ENCODE data around the gene TMIGD3.
"Not testable (repeated sequence)": the region's sequence is repeated elsewhere in the genome, so short reads cannot be mapped to it uniquely, and the experiment has no call there.

Gene TMIGD3

DNA sequence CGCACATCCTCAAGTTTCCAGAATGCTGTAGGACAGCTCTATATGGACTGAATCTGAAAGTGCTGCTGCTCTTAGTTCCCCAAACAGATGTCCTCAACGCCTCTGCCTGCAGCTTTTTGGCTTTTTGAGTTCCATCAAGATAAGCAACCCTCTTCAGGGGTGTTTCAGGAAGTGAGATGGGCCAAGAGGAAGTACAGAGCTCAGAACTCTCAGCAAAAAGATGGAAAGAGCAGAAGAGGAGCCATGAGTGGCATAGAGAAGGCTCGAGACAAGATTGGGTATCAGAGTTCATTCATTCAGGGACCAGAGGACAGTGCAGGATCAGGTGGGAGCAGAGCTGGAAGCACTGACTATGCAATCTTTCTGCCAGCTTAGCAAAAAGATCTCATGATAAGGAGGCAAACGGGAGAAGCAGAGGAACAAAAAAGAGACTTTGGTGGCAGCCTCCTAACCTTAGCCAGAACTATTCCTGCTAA is at the start of gene TMIGD3, which contains the start of gene ADORA3:
TSS of gene TMIGD3 (minus strand) at position 49 of the 476 bp plus-strand sequence. CDS start 279 bp downstream, outside the sequence.
TSS of gene ADORA3 (minus strand) at position 49 of the 476 bp plus-strand sequence. CDS start 279 bp downstream, outside the sequence.
- peak; percentile 31 for DNase-seq

DNA sequence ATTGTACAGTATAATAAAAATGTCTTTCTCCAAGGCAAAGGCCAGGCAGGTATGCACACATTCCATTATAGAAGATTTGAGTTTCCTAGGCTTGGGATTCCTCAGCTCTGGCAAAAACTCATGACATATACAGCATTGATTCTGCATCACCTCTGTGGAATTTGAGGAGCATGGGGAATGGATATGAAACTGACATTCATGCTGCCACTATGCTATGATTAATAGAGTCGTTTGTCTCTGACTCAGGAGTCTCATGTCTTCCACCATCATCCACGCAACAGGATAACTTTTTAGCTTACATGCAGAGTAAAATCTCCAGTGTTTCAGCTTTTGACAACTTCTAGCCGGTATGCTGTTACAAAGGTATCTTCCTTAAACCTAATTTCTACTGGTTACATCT is 49.8 kb upstream of the TMIGD3 start:
- DNase-seq, result no peak

DNA sequence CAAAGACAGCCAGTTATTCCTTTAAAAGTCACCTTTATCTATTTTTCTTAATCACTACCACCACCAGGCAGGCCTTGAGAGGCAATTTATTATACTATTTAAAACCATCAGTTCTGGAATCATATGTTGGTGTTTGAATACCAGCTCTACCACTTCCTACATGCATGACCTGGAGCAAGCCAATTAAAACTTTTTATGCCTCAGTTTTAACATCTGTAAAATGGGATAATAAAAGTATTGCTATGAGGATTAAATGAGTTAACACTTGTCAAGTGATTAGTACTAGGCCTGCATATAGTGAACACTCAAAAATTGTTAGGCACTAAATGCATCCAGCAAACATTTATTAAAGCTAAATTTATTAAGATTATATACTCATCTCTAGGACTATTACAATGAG is 49.2 kb upstream of the TMIGD3 start:
- no peak for DNase-seq

DNA sequence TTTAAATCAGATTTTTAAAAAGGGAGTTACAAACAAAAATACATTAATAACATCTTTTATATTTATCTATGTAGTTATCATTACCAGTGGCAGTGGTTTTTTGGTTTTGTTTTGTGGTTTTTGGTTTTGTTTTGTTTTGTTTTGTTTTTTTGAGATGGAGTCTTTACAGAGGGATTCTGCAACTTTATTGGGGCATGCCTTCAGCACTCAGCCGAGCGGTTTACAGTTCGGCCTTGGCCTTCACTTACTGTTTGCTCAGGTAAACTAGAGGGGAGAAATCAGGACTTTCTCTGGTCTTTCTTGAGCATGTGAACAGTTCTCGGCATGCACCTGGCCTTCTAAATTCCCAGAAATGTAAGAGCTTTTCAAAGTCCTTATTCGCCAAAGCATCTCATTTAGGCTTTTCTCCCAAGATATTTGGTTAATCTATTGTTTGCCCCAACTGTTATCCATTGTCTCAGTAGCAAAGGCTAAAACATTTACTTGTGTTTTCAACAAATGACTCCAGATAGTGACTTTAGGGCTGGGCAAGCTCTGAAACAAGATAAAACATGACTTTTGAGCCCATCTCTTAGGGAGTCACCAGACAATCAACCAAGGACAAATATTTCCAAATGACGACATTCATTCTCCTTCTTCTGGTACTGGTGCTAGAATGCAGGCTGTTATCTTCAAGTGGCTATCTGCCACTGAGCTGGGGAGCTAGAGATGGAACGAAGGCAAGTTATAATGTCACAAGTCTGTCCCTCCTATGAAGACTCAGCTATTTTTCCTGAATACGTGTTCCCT is 48.4 kb upstream of the TMIGD3 start:
- no peak for DNase-seq

DNA sequence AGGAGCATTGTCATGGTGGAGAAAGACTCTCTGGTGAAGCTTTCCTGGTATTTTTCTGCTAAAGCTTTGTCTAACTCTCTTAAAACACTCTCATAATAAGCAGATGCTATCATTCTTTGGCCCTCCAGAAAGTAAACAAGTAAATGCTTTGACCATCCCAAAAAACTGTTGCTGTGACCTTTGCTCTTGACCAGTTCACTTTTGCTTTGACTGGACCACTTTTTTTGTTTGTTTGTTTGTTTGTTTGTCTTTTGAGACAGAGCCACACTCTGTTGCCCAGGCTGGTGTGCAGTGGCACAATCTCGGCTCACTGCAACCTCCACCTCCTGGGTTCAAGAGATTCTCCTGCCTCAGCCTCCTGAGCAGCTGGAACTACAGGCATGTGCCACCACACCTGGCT is 44.4 kb upstream of the TMIGD3 start:
- not testable (repeated sequence) for DNase-seq

DNA sequence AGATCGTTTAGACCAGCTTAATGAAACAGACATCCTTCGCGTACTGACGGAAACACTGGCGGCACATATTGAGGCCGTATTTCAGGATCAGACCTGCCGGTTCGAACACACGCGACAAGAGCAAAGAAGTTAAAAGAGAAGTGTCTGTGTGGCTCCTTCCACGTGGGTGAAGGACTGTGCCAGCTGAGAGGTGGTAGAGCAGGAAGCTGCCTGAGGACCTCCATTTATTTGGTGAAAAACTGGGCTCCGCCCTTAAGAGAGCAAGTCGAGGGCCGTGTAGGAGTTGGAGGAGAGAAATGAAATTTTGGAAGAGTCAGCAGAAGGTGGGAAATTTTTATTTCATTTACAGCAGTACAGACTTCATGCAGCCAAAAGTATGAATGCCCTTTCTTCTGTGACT is 38.8 kb upstream of the TMIGD3 start:
- DNase-seq, result no peak

DNA sequence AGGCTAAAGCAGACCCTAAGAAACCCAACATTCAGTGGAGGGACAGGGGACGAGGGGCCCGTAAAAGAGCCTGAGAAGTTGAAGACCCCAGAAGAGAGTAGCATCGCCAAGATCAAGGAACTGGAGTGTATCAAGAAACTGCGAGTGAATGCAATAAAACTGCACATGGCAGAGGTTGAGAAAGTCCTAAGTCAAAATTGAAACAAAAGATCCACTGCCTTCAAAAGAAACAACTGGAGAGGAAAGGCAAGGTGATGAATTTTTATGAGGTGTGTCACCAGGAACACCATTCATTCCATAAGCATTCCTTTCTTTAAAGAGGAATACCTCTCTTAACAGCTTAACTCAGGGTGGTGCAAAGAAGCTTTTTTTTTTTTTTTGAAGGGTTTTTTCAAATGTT is 38.3 kb upstream of the TMIGD3 start:
- DNase-seq, result no peak

DNA sequence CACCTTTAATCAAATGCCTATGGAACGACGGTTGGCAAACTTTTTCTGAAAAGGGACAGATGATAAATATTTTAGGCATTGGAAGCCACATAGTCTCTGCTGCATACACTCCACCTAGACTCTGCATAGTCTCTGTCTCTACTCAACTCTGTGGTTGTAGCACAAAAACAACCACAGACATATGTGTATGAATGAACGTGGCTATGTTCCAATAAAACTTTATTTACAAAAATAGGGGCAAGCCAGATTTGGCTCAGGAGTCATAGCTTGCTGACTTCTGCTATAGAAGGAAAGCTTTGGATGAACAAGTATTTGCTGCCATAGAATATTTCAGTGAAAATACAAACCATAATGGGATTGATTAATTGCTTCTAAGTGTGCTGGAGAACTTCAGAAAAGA is 37.5 kb upstream of the TMIGD3 start:
- no peak for DNase-seq

DNA sequence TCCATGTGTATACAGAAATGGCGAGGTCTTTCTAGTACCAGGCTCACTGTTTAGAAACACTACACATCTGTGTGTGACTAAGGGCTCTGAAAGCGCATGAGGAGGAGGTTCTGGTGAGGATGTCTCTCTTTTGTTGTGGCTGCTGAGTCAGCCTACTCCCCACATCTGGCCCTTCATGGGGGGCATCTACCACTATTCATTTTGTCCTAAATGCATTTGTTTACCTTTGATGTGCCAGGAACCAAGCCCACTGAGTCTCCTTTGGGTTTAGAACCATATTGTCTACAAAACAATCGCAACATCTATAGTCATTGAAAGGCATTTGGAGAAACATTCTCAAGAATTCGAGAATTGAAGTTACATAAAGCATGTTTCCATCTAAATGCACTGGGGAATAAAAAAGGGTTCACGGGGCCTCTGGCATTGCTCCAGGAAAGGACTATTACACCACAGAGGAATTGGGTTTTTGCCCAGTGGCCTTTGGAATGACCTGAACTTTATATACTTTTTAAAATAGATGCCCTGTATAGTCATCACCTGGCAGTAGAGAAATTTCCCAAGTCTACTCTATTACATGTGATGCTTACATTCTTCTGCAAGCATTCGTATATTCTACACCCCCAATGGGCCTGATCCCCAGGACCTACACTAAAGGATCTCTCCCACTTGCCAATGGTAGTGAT is 35.1 kb upstream of the TMIGD3 start:
- no peak for DNase-seq

DNA sequence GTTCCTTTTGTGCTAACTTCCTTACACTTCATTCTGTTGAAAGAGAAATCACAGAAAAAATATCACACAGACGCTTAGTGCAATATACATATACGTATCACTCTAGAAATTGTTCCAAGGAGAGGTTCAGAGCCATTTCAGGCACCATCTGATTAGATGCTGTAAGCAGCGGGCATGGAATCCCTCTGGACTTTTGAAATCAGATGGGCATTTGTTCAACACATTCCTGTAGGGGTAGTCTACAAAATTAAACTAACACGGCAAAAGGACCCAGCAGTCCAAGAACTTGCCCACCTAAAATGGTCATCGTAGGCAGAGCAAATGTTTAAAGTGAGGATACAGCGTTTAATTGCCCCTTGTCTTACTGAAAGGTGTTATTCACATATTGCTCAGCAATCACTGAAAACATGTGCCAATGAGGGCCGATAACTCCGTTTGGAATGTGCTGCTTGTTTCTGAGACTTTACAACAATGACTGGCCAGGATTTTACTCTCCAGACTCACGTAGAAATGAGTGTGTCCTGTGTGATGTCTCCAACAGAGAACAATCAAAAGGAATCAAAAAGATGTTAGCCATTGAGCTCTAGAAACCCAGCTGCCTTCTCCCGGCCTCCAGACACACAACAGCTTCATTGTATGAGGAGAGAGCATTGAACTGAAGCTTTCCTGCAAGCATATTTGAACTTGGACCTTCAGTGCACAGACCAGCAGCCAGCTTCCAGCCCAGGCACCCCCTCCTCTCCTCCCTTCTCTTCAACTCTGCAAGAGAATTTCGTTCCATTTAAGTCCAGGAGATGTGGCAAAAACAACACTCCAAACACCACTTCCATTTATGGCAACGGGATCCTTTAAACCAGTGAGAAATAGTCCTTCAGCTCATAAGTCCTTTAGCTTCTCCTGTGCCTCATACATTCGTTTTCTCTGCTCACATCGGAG is 32.1 kb upstream of the TMIGD3 start:
- no peak for DNase-seq

DNA sequence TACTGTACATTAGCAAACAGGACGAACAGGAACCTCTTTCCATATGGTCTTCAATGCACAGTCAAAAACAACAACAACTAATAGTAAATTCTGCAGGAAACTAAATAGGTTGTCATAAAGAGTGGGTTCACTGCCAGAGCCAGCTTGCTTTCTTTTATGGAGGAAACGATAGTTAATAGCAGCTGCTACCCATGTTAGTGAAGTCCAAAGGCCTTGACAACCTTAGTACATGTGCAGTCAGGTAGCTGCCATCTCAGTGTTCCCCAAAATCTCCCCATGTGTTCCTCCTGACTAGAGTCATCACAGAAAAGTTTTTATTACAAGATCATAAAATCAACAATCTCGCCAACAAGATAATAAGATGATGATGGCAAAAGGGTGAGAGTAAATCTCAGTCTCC is 16.6 kb upstream of the TMIGD3 start:
- no peak for DNase-seq

DNA sequence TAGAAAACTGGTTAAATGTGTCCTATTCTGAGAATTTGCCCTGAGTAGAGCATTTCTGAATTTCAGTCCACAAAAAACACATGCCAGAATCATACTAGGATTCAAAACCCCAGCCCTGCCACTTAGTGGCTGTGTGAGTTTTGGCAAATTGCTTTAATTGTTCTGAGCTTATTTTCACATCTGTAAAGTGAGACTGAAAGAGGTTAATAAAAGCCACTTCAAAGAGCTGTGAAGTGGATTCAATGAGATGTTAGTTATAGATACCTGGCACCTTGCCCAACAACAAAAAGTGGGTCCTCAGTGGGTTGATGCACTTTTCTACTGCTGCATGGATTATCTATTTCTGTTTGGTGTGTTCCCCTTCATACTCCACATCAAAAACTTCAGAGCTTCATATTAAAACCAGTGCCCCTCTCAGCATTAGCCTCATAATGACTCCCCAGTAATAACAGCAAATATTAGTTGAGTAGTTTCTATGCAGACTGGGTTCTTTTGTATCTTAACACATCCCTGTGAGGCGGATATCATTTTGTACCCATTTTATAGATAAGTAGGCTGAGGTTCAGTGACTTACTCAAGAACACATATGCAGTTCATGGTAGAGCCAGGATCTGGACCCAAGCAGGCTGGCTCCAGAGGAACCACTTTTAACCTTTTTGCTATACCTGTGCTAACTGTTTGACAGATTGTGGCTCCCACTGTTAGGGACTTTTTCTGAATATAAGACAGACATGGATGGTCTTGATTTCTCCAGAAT is 14.2 kb upstream of the TMIGD3 start:
- DNase-seq, result peak; percentile 55

DNA sequence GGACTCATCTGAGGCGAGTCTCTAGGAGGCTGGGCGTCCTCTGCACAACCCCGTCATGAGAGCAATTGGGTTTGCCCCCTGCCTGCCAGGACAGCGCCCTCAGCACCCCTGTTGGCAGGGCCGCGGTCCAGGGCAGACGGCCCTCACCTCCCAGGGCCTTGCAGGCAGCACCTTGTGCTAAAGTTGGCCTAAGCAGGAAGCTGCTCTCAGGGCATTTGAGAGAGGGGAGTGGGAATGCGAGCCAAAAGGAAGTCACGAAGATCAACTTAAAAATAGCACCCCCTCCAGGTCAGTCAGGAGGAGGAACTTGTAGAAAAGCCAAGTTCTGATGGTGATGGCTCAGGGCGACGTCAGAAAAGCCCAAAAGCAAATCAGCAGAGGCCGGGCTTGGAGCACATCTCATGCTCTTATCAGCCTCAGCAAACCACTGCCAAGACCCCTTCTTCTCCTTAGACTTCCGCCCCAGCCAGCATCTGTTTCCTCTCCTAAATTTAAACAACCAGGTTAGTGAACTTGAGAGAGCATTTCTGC is 12.6 kb upstream of the TMIGD3 start:
- peak; percentile 37 for DNase-seq

DNA sequence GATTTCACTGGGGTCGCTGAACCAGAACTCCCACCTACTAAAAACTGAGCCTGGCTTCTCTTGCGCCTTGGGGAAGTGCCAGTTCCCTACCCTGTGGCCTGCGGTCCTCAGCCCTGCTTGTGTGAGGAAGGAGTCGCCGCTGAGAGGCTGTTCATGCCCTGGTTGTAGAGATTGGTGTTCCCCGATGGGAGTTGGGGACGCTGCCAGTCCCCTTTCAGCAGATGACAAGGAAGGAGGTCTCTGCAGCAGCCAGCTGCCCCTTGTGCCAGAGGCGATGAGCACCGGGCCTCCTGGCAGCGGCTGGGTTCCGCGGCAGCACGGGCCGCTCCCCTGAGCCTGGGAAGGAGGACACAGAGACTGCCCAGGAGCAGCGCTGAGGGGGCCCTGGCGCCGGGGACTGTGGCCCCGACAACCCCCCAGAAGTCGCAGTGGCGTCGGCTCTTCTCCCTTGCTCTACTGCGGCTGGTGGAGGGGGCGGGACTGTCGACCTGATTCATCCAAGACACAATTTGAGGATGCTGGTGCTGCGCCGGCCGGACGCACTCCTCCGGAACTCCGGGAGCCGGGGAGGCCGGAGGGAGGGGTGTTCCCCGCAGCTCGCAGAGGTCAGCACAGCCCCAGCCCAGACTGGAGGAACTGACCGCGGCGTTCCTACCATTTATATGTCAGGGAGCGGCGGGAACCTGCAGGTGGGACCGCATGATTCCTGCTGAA is 12.0 kb upstream of the TMIGD3 start:
- DNase-seq, result no peak

DNA sequence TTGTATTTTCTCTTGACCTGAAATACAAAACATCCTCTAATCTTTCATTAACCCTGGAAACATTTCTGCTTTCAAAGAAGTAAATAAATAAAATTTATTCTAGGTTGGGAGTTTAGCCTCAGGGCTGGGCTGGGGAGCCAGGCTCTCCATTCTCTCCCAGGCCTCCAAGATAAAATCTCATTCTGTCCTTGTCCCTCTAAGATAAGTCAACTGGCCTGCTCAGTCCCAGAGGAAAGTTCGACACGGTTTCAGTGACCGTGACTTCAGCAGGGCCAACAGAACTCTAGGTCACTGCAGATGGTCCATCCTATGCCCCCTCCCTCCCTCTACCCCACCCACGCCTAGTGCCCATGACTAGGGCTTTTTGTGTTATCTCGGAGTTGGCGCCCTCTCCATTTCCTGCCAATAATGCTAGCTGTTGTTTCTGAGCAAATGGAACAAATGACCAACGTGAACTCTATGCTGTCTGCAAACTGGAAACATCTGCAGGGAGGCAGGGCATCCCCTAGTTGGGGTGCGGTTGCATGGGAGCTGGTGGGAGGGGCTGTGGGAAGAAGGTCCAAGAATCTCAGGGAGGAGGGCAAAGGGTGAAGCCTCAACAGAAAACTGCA is 10.1 kb upstream of the TMIGD3 start:
- DNase-seq, result no peak

DNA sequence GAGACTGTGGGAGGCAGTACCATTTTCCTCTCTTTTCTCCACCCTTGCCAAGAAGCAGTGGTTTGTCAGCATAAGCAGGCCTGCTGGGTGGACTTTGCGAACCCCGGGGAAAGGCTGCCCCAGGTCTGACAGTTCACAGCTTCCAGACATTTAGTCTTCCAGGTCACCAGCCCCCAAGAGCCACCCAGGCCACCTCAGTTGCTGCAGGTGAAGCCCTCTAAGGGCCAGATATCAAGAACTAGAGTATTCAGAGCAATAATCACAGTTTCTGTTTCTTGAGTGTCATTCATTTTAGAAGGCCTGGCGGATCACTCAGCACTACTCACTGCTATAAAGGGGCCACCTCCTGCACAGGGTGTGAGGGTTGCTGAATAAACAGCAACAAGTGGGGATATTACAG is 9.5 kb upstream of the TMIGD3 start:
- no peak for DNase-seq

DNA sequence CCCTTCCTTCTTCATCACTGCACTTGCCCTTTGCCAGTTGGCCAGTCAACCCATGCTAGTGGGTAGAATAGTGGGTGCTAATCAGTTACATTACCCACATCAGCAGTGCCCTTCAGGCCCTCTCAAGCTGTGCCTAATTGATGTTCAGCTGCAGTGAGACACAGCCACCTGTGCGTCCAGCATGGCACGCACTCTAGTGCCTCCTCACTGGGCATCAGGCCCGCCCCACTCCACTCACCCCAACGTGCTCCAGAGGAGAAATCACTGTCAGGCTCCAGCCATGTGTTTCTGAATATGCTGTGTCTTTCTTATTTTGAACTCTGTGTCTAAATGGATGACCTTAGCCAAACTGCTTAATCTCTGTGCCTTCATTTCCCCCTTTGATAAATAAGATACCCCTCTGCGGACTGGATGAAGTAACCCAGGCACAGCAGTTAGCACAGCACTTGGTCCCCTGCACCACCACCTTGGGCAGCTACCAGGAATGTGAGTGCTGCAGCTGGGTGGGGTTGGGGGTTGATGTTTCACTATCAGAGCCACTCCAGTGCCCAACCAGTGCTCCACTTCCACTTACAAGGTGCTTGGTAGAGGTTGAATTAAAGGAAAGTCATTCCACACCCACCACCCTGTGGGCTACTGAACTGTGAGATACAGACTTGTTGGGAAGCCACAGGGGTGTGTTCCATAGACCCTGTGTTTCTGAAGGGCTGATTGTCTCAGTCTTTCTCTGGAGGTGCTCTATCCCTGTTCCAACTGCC is 8.9 kb upstream of the TMIGD3 start:
- no peak for DNase-seq

DNA sequence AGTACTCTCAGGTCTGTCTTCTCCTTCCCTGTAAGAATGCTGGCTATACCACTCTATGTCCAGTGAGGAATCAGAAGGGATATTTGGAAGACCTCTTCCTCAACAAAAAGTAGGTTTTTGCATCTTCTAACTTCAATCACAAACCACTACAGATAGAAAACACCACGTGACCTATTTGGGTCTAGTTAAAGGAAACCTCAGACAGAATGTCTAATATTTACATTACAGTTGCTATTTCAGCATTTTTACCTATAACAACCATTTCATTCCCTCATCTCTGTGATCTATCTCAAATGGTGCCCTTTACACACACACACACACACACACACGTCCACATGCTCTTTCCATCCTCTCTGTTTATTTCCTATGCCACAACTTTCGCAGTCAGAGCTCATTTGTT is 7.9 kb upstream of the TMIGD3 start:
- DNase-seq, result peak; percentile 44

DNA sequence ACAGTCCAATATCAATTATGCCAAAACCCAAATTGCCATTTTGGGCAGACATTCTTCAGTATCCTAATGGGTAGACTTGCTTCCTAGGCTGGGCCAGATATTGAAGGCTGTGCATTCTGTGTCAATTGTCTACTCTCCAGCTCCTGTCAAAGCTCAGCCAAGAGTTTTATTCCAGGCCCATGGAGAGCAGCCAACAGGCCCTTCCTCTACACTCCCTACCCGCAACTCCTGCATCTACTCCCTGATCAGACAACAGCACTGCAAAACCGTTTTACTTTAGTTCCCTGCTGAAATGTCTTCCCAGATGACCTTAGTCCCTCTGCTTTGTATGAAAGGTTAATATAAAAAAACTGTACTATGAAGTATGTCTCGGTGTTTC is 6.6 kb upstream of the TMIGD3 start:
- no peak for DNase-seq
